K562 (cell line): ENCODE measurements around the gene HEXIM1. TPM values are rescaled to one million over a fixed set of nuclear protein-coding genes. Genes with fewer than 3 reads are reported as not detected.

Experiments used
- ATF7 ChIP-seq: fragments of 450-650 bp; IDR thresholded peaks from 2 replicates; pipeline ENCODE4 v1.7.1; 2014; ENCODE audit warnings: mild to moderate bottlenecking, moderate library complexity
- FOXA1 ChIP-seq: fragments of 450-650 bp; IDR thresholded peaks from 2 replicates; pipeline ENCODE4 v1.6.1; 2016; ENCODE audit warnings: mild to moderate bottlenecking, borderline replicate concordance
- IRF2 ChIP-seq: sonication (generic); formaldehyde crosslinking; IDR thresholded peaks from 2 replicates; pipeline ENCODE4 v1.8.1; 2022; ENCODE audit warnings: mild to moderate bottlenecking, missing genetic modification reagents
- KLF10 ChIP-seq: fragments of 250-450 bp; sonication (Bioruptor Pico); IDR thresholded peaks from 2 replicates; pipeline ENCODE4 v1.6.1; 2021; ENCODE audit warnings: matching md5 sums
- NFIC ChIP-seq: fragments of 450-650 bp; IDR thresholded peaks from 2 replicates; pipeline ENCODE4 v1.6.1; 2017; ENCODE audit warnings: mild to moderate bottlenecking, inconsistent platforms
- NR4A1 ChIP-seq, 2 experiments: fragments of 250-450 bp in 1 of 2; fragments of 450-650 bp in 1 of 2; sonication (Bioruptor Pico) in 1 of 2; IDR thresholded peaks; 2 replicates each; pipeline versions ENCODE4 v1.4.0 to v1.6.1; 2016 to 2020; ENCODE audit warnings: mild to moderate bottlenecking in 2 of 2, missing compliant biosample characterization in 1 of 2, missing genetic modification characterization in 1 of 2, moderate library complexity in 1 of 2
- PHF20 ChIP-seq: fragments of 450-650 bp; IDR thresholded peaks from 2 replicates; pipeline ENCODE4 v1.6.1; 2018; ENCODE audit not compliant: partially characterized antibody
- RBM14 ChIP-seq: fragments of 200-400 bp; formaldehyde crosslinking; IDR thresholded peaks from 2 replicates; pipeline ENCODE4 v1.6.1; 2018; ENCODE audit warnings: low read depth, mild to moderate bottlenecking, low read length, moderate library complexity, borderline replicate concordance; ENCODE audit not compliant: insufficient read depth
- STAG1 ChIP-seq: sonication (generic); formaldehyde crosslinking; IDR thresholded peaks from 2 replicates; pipeline ENCODE4 v1.5.0; 2020; ENCODE audit warnings: missing genetic modification reagents, borderline replicate concordance
- TEAD1 ChIP-seq, 2 experiments: fragments of 450-650 bp in 1 of 2; sonication (generic) in 1 of 2; formaldehyde crosslinking; IDR thresholded peaks; 2 replicates each; pipeline versions ENCODE4 v1.4.0 to v1.8.0; 2020 to 2022; ENCODE audit warnings: mild to moderate bottlenecking in 2 of 2, missing genetic modification reagents in 1 of 2
- ZNF695 ChIP-seq: fragments of 450-650 bp; formaldehyde crosslinking; IDR thresholded peaks from 2 replicates; pipeline ENCODE4 v1.4.0; 2020; ENCODE audit warnings: mild to moderate bottlenecking, moderate library complexity
- ZNF75A ChIP-seq: fragments of 450-650 bp; formaldehyde crosslinking; IDR thresholded peaks from 2 replicates; pipeline ENCODE4 v1.4.0; 2020; ENCODE audit warnings: mild to moderate bottlenecking
- polyA plus RNA-seq, 8 experiments: library from polyadenylated mRNA; depleted of rRNA in 4 of 8; stranded (reverse) in 5 of 8; unstranded in 3 of 8; fragments of >200 nt; fragmentation: Nextera tagmentation in 2 of 8; fragmentation: Illumina TruSeq in 1 of 8; extraction: Ambion mirVana in 2 of 8; extraction: Trizol in 1 of 8; gene quantifications; 2 replicates each; pipeline versions ENCODE4 v1.2.1 to v1.2.3, GENCODE V29; 2011 to 2014; ENCODE audit warnings: inconsistent platforms in 1 of 8, missing spikeins in 1 of 8
- total RNA-seq, 7 experiments: library from RNA; depleted of rRNA in 6 of 7; stranded (reverse); fragments of >200 nt in 6 of 7; fragmentation: Illumina TruSeq in 2 of 7; extraction: Trizol in 2 of 7; gene quantifications; 2 replicates each; pipeline versions ENCODE4 v1.2.1 to v1.2.3, GENCODE V29; 2011 to 2021; ENCODE audit warnings: low replicate concordance in 1 of 7
- TF ChIP-seq, protein P1 (sequence below): fragments of 250-450 bp; sonication (Bioruptor Pico); IDR thresholded peaks from 2 replicates; pipeline ENCODE4 v1.4.0; 2020; ENCODE audit warnings: mild to moderate bottlenecking
- TF ChIP-seq, protein P2 (sequence below): sonication (generic); formaldehyde crosslinking; IDR thresholded peaks from 2 replicates; pipeline ENCODE4 v1.8.0; 2022; ENCODE audit warnings: missing genetic modification reagents, mild to moderate bottlenecking, borderline replicate concordance
- TF ChIP-seq, protein P3 (sequence below): fragments of 250-450 bp; sonication (Bioruptor Pico); IDR thresholded peaks from 2 replicates; pipeline ENCODE4 v1.4.0; 2020; ENCODE audit warnings: borderline replicate concordance
- TF ChIP-seq, protein P4 (sequence below): sonication (generic); formaldehyde crosslinking; IDR thresholded peaks from 2 replicates; pipeline ENCODE4 v1.8.1; 2022; ENCODE audit warnings: missing genetic modification reagents
- TF ChIP-seq, protein P5 (sequence below): fragments of 250-450 bp; sonication (Bioruptor Pico); IDR thresholded peaks from 2 replicates; pipeline ENCODE4 v1.5.1; 2021; ENCODE audit warnings: mild to moderate bottlenecking

HEXIM1 gene
- total and polyA plus RNA-seq, 9 of the 15 experiments (the other 6 are each of a cell fraction or from before 2014, with no cell fraction given) = 1.4 to 28.3 (median 9.1) TPM

DNA sequence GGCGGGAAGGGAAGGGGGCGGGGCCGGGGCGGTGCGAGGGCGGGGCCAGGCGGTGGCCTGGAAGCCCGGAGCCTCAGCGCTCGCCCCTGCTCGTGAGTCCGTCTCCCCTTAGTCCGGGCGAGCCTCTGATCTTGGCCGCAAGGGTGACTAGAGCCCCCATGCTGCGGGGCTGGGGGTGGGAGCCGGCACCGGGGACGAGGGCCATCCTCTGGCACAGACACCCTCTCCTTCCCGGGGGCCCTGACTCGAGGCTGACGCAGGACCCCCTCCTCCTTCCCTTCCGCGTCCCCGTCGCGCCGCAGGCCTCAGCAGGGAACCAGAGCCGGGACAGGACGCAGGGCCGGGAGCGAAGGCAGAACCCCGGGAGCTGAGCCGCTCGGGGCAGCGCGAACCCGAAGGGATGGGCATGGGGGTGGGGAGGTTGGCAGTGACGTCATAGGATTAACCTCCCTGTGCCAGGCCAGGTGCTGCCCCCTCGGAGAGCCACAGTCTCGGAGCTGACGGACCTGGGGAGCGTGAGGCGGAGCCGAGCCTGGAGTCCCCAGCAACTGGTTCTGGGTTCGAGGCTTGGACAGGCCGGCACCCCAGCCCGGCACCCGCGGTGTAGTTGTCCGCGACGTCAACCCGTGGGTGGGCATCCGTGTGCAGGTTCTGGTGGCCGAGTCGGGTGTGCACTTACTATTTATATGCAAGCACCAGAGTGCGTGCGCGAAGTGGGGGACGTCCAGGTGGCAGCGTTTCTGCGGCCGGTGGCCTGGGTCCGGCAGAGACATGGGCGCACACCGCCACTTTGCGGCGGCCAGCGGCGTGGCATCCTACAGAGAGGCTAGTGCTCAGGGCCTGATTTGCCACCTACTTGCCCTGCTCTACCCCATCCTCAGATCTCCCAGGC, 15.5 kb upstream of the HEXIM1 start (continued):
- TF ChIP-seq, protein P1, sequence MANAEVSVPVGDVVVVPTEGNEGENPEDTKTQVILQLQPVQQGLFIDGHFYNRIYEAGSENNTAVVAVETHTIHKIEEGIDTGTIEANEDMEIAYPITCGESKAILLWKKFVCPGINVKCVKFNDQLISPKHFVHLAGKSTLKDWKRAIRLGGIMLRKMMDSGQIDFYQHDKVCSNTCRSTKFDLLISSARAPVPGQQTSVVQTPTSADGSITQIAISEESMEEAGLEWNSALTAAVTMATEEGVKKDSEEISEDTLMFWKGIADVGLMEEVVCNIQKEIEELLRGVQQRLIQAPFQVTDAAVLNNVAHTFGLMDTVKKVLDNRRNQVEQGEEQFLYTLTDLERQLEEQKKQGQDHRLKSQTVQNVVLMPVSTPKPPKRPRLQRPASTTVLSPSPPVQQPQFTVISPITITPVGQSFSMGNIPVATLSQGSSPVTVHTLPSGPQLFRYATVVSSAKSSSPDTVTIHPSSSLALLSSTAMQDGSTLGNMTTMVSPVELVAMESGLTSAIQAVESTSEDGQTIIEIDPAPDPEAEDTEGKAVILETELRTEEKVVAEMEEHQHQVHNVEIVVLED (CRISPR knock-in tag) = no peak
- TF ChIP-seq TEAD1 (CRISPR knock-in tag; IDR thresholded peaks at IDR 0.05) = no peak
- TF ChIP-seq, protein P2, sequence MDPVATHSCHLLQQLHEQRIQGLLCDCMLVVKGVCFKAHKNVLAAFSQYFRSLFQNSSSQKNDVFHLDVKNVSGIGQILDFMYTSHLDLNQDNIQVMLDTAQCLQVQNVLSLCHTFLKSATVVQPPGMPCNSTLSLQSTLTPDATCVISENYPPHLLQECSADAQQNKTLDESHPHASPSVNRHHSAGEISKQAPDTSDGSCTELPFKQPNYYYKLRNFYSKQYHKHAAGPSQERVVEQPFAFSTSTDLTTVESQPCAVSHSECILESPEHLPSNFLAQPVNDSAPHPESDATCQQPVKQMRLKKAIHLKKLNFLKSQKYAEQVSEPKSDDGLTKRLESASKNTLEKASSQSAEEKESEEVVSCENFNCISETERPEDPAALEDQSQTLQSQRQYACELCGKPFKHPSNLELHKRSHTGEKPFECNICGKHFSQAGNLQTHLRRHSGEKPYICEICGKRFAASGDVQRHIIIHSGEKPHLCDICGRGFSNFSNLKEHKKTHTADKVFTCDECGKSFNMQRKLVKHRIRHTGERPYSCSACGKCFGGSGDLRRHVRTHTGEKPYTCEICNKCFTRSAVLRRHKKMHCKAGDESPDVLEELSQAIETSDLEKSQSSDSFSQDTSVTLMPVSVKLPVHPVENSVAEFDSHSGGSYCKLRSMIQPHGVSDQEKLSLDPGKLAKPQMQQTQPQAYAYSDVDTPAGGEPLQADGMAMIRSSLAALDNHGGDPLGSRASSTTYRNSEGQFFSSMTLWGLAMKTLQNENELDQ (CRISPR knock-in tag) = no peak
- TF ChIP-seq ATF7 = peak; percentile 96
- TF ChIP-seq, protein P3, sequence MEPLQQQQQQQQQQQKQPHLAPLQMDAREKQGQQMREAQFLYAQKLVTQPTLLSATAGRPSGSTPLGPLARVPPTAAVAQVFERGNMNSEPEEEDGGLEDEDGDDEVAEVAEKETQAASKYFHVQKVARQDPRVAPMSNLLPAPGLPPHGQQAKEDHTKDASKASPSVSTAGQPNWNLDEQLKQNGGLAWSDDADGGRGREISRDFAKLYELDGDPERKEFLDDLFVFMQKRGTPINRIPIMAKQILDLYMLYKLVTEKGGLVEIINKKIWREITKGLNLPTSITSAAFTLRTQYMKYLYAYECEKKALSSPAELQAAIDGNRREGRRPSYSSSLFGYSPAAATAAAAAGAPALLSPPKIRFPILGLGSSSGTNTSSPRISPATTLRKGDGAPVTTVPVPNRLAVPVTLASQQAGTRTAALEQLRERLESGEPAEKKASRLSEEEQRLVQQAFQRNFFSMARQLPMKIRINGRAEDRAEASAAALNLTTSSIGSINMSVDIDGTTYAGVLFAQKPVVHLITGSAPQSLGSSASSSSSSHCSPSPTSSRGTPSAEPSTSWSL (CRISPR knock-in tag) = 0 out of 2 replicates have a peak, but pooled peaks have one; percentile 62
- TF ChIP-seq ZNF695 (CRISPR knock-in tag) = no peak
- TF ChIP-seq NFIC = 0 out of 2 replicates have a peak, but pooled peaks have one; percentile 9
- no peak for TF ChIP-seq FOXA1
- TF ChIP-seq, protein P4, sequence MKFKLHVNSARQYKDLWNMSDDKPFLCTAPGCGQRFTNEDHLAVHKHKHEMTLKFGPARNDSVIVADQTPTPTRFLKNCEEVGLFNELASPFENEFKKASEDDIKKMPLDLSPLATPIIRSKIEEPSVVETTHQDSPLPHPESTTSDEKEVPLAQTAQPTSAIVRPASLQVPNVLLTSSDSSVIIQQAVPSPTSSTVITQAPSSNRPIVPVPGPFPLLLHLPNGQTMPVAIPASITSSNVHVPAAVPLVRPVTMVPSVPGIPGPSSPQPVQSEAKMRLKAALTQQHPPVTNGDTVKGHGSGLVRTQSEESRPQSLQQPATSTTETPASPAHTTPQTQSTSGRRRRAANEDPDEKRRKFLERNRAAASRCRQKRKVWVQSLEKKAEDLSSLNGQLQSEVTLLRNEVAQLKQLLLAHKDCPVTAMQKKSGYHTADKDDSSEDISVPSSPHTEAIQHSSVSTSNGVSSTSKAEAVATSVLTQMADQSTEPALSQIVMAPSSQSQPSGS (CRISPR knock-in tag) = peak; percentile 94
- TF ChIP-seq, protein P5, sequence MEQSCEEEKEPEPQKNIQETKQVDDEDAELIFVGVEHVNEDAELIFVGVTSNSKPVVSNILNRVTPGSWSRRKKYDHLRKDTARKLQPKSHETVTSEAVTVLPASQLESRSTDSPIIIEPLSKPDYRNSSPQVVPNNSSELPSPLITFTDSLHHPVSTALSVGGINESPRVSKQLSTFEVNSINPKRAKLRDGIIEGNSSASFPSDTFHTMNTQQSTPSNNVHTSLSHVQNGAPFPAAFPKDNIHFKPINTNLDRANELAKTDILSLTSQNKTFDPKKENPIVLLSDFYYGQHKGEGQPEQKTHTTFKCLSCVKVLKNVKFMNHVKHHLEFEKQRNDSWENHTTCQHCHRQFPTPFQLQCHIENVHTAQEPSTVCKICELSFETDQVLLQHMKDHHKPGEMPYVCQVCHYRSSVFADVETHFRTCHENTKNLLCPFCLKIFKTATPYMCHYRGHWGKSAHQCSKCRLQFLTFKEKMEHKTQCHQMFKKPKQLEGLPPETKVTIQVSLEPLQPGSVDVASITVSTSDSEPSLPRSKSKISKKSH (CRISPR knock-in tag) = no peak
- no peak for TF ChIP-seq KLF10 (CRISPR knock-in tag)
- peak; percentile 81; the same call in 1 of the 2 replicates for TF ChIP-seq STAG1 (CRISPR knock-in tag)
- TF ChIP-seq PHF20 = peak; percentile 56
- peak; percentile 54; the same call in 1 of the 2 replicates for TF ChIP-seq NR4A1 (CRISPR knock-in tag; IDR thresholded peaks at IDR 0.05)
- no peak for TF ChIP-seq NR4A1 (tag; IDR thresholded peaks at IDR 0.05)
- TF ChIP-seq RBM14 = 0 out of 2 replicates have a peak, but pooled peaks have one; percentile 48
- no peak for TF ChIP-seq ZNF75A
- no peak for TF ChIP-seq IRF2 (CRISPR knock-in tag)
